D721Med (cell line): ENCODE results near the gene SLC26A3.

Experiments used
- DNase-seq: peaks from one replicate; pipeline ENCODE4 v3.0.0; 2011; ENCODE audit warnings: low spot score; ENCODE audit not compliant: insufficient read length
- FAIRE-seq: peaks from 2 replicates; lab custom pipeline; 2011; peaks lifted over from hg19 to GRCh38; lab: Jason Lieb, UNC
- CTCF ChIP-seq: IDR thresholded peaks from 2 replicates; pipeline ENCODE4 v1.5.1; 2012; ENCODE audit warnings: mild to moderate bottlenecking, control low read depth; ENCODE audit not compliant: insufficient read depth; ENCODE audit errors: missing control alignments

SLC26A3 gene

DNA sequence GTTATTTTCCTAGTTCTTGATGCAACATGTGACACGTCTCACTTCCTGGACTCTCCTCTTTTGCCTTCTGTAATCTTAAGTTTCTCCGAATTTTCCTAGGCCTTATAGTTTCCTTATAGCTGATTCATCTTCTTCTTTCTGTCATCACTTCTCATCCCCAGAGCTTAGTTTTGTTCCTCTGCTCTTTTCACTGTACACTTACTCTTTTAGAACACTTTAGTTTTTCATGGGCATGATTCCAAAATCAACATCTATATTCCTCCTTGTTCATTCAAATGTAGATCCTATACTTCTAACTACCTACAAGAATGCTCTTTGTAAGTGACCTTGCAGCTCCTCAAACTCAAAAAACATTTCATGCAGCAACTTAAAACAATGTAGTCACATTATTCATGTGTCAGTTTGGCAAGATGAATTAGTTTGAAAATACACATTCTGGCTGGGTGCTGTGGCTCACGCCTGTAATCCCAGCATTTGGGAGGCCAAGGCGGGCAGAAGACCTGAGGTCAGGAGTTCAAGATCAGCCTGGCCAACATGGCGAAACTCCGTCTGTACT lies 13.1 kb upstream of the SLC26A3 start:
- TF ChIP-seq CTCF = no peak
- no peak for FAIRE-seq
- DNase-seq = no peak

GRCh38 chr7:107815254-107815882 lies 12.3 kb upstream of the SLC26A3 start:
- no peak for FAIRE-seq
- no peak for DNase-seq
- no peak for TF ChIP-seq CTCF

GRCh38 chr7:107813524-107813923 lies 10.5 kb upstream of the SLC26A3 start:
- no peak for TF ChIP-seq CTCF
- DNase-seq (no peak), FAIRE-seq (no peak)

- no peak for FAIRE-seq
Observed at GRCh38 chr7:107811934-107812333, 8.9 kb upstream of the SLC26A3 start.

GRCh38 chr7:107810626-107811025 lies 7.6 kb upstream of the SLC26A3 start:
- DNase-seq (no peak), FAIRE-seq (no peak)
- no peak for TF ChIP-seq CTCF

More at GRCh38 chr7:107811934-107812333, 8.9 kb upstream of the SLC26A3 start:
- no peak for DNase-seq
- no peak for TF ChIP-seq CTCF

GRCh38 chr7:107809179-107809578 lies 6.2 kb upstream of the SLC26A3 start:
- no peak for TF ChIP-seq CTCF
- DNase-seq = no peak
- FAIRE-seq = no peak

GRCh38 chr7:107799647-107800264 lies 3.3 kb downstream of the SLC26A3 start:
- DNase-seq (no peak), FAIRE-seq (no peak)
- no peak for TF ChIP-seq CTCF
